Endothelial cell (in vitro differentiated cells): ENCODE measurements around the gene ATAD3A. TPM values are rescaled to one million over a fixed set of nuclear protein-coding genes. Genes with fewer than 3 reads are reported as not detected.
"Not testable (repeated sequence)": the region's sequence is repeated elsewhere in the genome, so short reads cannot be mapped to it uniquely, and the experiment has no call there.

Experiments
- DNase-seq: peaks from one replicate; pipeline ENCODE4 v3.0.0; 2021; ENCODE audit warnings: low spot score
- H3K27ac Mint-ChIP-seq: one replicate; pipeline ENCODE4 v1.8.0; 2021; ENCODE audit warnings: mixed read lengths, inconsistent platforms; ENCODE audit not compliant: unreplicated experiment
- H3K27me3 Mint-ChIP-seq: one replicate; pipeline ENCODE4 v1.8.0; 2021; ENCODE audit warnings: mild to moderate bottlenecking, moderate library complexity, mixed read lengths, inconsistent platforms; ENCODE audit not compliant: unreplicated experiment
- H3K36me3 Mint-ChIP-seq: one replicate; pipeline ENCODE4 v1.8.0; 2021; ENCODE audit warnings: mild to moderate bottlenecking, low read depth, mixed read lengths, inconsistent platforms; ENCODE audit not compliant: unreplicated experiment
- H3K4me1 Mint-ChIP-seq: one replicate; pipeline ENCODE4 v1.8.0; 2021; ENCODE audit warnings: mild to moderate bottlenecking, mixed read lengths, inconsistent platforms; ENCODE audit not compliant: unreplicated experiment
- H3K4me3 Mint-ChIP-seq: one replicate; pipeline ENCODE4 v1.8.0; 2021; ENCODE audit warnings: mild to moderate bottlenecking, mixed read lengths, inconsistent platforms; ENCODE audit not compliant: unreplicated experiment
- H3K9me3 Mint-ChIP-seq: one replicate; pipeline ENCODE4 v1.8.0; 2021; ENCODE audit warnings: mixed read lengths, inconsistent platforms; ENCODE audit not compliant: unreplicated experiment
- total RNA-seq: library from RNA; stranded (reverse); fragmentation: NEBNext Ultra II Directional; extraction: Animal tissue kit (Norgen Biotek cat#: 25700); gene quantifications from one replicate; pipeline ENCODE4 v1.2.1, GENCODE V29; 2021; ENCODE audit not compliant: unreplicated experiment
- TF ChIP-seq, protein P1 (sequence below): fragments of 200-600 bp; sonication (generic); IDR thresholded peaks from one replicate; pipeline ENCODE4 v1.5.0; 2021; ENCODE audit warnings: antibody characterized with exemption; ENCODE audit not compliant: unreplicated experiment

Gene ATAD3A
- total RNA-seq, 1 donor from 2014 or later, result 30.4 TPM

DNA sequence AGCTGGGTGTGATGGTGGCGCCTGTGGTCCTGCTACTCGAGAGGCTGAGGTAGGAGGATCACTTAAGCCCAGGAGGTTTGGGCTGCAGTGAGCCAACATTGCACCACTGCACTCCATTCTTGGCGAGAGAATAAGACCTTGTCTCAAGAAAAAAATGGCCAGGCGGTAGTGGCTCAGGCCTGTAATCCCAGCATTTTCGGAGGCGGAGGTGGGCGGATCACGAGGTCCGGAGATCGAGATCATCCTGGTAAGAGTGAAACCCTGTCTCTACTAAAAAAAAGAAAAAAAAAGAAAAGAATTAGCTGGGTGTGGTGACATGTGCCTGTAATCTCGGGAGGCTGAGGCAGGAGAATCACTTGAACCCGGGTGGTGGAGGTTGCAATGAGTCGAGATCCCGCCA is 29.1 kb upstream of the ATAD3A start:
- H3K4me1 Mint-ChIP-seq, result no peaks in the 10 kb centered on the region
- H3K9me3 Mint-ChIP-seq, result no peaks in the 10 kb centered on the region
- DNase-seq, result no peak
- H3K27ac Mint-ChIP-seq, result no peak overlapping the region
- peaks cover 8% of the 10 kb centered on the region for H3K27me3 Mint-ChIP-seq
- peaks cover 21% of the 10 kb centered on the region for H3K36me3 Mint-ChIP-seq
- TF ChIP-seq, protein P1, sequence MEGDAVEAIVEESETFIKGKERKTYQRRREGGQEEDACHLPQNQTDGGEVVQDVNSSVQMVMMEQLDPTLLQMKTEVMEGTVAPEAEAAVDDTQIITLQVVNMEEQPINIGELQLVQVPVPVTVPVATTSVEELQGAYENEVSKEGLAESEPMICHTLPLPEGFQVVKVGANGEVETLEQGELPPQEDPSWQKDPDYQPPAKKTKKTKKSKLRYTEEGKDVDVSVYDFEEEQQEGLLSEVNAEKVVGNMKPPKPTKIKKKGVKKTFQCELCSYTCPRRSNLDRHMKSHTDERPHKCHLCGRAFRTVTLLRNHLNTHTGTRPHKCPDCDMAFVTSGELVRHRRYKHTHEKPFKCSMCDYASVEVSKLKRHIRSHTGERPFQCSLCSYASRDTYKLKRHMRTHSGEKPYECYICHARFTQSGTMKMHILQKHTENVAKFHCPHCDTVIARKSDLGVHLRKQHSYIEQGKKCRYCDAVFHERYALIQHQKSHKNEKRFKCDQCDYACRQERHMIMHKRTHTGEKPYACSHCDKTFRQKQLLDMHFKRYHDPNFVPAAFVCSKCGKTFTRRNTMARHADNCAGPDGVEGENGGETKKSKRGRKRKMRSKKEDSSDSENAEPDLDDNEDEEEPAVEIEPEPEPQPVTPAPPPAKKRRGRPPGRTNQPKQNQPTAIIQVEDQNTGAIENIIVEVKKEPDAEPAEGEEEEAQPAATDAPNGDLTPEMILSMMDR, result no peak
- H3K4me3 Mint-ChIP-seq, result no peak overlapping the region

DNA sequence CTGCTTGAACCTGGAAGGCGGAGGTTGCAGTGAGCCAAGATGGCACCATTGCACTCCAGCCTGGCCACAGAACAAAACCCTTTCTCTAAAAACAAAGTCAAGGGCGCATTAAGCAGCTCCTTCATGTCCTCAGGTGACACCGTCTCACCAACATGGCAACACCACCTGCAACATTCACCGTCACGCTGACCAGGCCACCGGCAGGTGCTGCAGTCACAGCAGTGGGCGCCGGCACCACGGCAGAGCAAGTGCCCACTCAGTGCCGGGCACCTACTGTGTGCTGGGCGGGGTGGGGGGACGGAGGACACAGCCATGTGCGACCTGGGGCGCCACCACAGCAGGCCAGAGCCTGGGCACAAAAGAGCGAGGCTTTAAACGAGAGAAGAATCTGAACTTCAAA is 28.2 kb upstream of the ATAD3A start:
- TF ChIP-seq, protein P1, result no peak
- Mint-ChIP-seq H3K36me3 (peaks cover 23% of the 10 kb centered on the region), H3K27me3 (peaks cover 8% of the 10 kb centered on the region), H3K4me3 (no peak overlapping the region), H3K4me1 (no peaks in the 10 kb centered on the region), H3K27ac (no peak overlapping the region), H3K9me3 (no peaks in the 10 kb centered on the region)
- no peak for DNase-seq

- H3K9me3 Mint-ChIP-seq, result not testable (repeated sequence)
Observed at GRCh38 chr1:1484976-1485750, 26.8 kb upstream of the ATAD3A start.

GRCh38 chr1:1485755-1486317 is 26.1 kb upstream of the ATAD3A start:
- H3K27ac Mint-ChIP-seq, H3K9me3 Mint-ChIP-seq, H3K27me3 Mint-ChIP-seq, H3K4me1 Mint-ChIP-seq, DNase-seq, H3K4me3 Mint-ChIP-seq: not testable (repeated sequence)
- H3K36me3 Mint-ChIP-seq, result peaks cover 25% of the 10 kb centered on the region

More at GRCh38 chr1:1484976-1485750, 26.8 kb upstream of the ATAD3A start:
- peaks cover 20% of the 10 kb centered on the region for H3K36me3 Mint-ChIP-seq
- H3K27me3 Mint-ChIP-seq, DNase-seq, H3K27ac Mint-ChIP-seq, H3K4me3 Mint-ChIP-seq, H3K4me1 Mint-ChIP-seq: not testable (repeated sequence)

DNA sequence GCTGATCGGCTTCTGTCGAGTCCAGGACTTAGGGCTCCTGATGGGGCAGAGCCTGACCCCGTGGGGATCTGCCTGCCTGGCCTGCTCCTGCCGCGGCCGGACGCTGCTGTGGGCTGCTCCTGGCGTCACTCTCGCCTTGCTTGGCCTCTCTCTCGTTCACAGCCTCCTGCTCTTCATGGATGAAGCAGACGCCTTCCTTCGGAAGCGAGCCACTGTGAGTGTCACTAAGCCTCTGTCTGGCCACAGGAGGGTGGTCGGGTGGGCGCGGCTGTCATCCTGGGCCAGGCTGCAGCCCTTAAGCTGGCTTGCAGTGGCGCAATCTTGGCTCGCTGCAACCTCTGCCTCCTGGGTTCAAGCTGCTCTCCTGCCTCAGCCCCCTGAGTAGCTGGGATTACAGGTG is 24.3 kb upstream of the ATAD3A start:
- H3K36me3 Mint-ChIP-seq, result peaks cover 37% of the 10 kb centered on the region

More for the DNA sequence above, 24.3 kb upstream of the ATAD3A start:
- TF ChIP-seq, protein P1, result no peak
- H3K9me3 Mint-ChIP-seq, result no peaks in the 10 kb centered on the region
- no peak for DNase-seq
- no peak overlapping the region for H3K4me3 Mint-ChIP-seq
- no peak overlapping the region for H3K27ac Mint-ChIP-seq
- H3K4me1 Mint-ChIP-seq, result no peaks in the 10 kb centered on the region
- H3K27me3 Mint-ChIP-seq, result no peaks in the 10 kb centered on the region
